GM21447 (cell line): Measurements from ENCODE around the gene EPHB2.
"Not testable (repeated sequence)": the region's sequence is repeated elsewhere in the genome, so short reads cannot be mapped to it uniquely, and the experiment has no call there.

Experiments used
- ATAC-seq: cut with Tn5 transposase; IDR thresholded peaks from one replicate; pipeline ENCODE4 v1.9.1; 2021; ENCODE audit not compliant: unreplicated experiment

The EPHB2 gene

GRCh38 chr1:22932803-22933470 is 222.3 kb downstream of the EPHB2 start:
- ATAC-seq = no peak

- no peak for ATAC-seq
These were observed 224.8 kb downstream of the EPHB2 start for GRCh38 chr1:22935433-22935832.

- ATAC-seq = no peak
These were observed 226.0 kb downstream of the EPHB2 start for GRCh38 chr1:22936681-22937080.

GRCh38 chr1:22941257-22941656 is 230.6 kb downstream of the EPHB2 start:
- no peak for ATAC-seq

GRCh38 chr1:22944346-22945055 is 233.9 kb downstream of the EPHB2 start:
- no peak for ATAC-seq

GRCh38 chr1:22945171-22945570 is 234.5 kb downstream of the EPHB2 start:
- not testable (repeated sequence) for ATAC-seq

- ATAC-seq = no peak
These were observed 239.2 kb downstream of the EPHB2 start for GRCh38 chr1:22949822-22950331.

- ATAC-seq = no peak
These were observed 241.2 kb downstream of the EPHB2 start for GRCh38 chr1:22951796-22952195.

- ATAC-seq = no peak
These were observed 242.0 kb downstream of the EPHB2 start for GRCh38 chr1:22952694-22953056.

- no peak for ATAC-seq
These were observed 242.6 kb downstream of the EPHB2 start for GRCh38 chr1:22953057-22953739.

GRCh38 chr1:22953740-22954141 is 243.1 kb downstream of the EPHB2 start:
- no peak for ATAC-seq

- ATAC-seq = no peak
These were observed 244.5 kb downstream of the EPHB2 start for GRCh38 chr1:22955146-22955545.

- no peak for ATAC-seq
These were observed 246.4 kb downstream of the EPHB2 start for GRCh38 chr1:22957066-22957465.

GRCh38 chr1:22958556-22958955 is 247.9 kb downstream of the EPHB2 start:
- ATAC-seq = no peak

- ATAC-seq = no peak
These were observed 249.1 kb downstream of the EPHB2 start for GRCh38 chr1:22959545-22960360.

GRCh38 chr1:22962558-22962957 is 251.9 kb downstream of the EPHB2 start:
- no peak for ATAC-seq

GRCh38 chr1:22963044-22963677 is 252.5 kb downstream of the EPHB2 start:
- no peak for ATAC-seq

- ATAC-seq = no peak
These were observed 255.7 kb downstream of the EPHB2 start for GRCh38 chr1:22966309-22966708.

GRCh38 chr1:22967833-22968232 is 257.2 kb downstream of the EPHB2 start:
- ATAC-seq = no peak

GRCh38 chr1:22969304-22969709 is 258.7 kb downstream of the EPHB2 start:
- no peak for ATAC-seq

GRCh38 chr1:22970096-22970495 is 259.5 kb downstream of the EPHB2 start:
- no peak for ATAC-seq
